Measurements from ENCODE around the gene OR2A25. TPM values are rescaled to one million over a fixed set of nuclear protein-coding genes. Genes with fewer than 3 reads are reported as not detected.

OR2A25 gene
- polyA plus RNA-seq, 6 donors from 2014 or later, result not detected

- H3K4me1 Mint-ChIP-seq, result no peaks in the 10 kb centered on the region
- H3K4me3 Mint-ChIP-seq, result no peak overlapping the region
- peaks cover 0 to 11% (median 4%) of the 10 kb centered on the region in 7 donors for H3K9me3 Mint-ChIP-seq
- no peak overlapping the region for H3K27ac Mint-ChIP-seq
- DNase-seq (no peak), ATAC-seq (ENCODE audit: low read depth in 2 of 2) (no peak)
- peaks cover 12 to 47% (median 24%) of the 10 kb centered on the region in 3 donors for H3K27me3 Mint-ChIP-seq
- H3K36me3 Mint-ChIP-seq, result no peaks in the 10 kb centered on the region
These were observed 29.2 kb downstream of the OR2A25 start for GRCh38 chr7:144098776-144099175.

DNA sequence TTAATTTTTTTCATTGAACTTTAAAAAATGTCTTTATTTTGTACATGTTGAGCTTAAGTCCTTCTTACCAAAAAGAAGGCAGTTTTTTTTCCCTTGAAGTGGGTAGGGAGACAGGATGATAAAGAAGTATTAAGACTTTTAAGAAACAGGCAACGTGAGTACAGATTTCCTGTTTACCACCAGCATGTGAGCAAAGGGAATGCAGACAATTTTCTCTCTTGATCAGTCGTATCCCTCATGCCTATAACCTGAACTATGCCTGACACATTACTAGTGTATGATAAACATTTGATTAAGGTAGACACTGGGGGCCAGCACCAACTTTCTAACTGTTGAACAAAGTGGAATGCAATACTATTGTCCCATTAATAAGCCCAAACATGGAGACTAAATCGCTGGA, 31.0 kb downstream of the OR2A25 start:
- Mint-ChIP-seq H3K4me3 (no peak overlapping the region), H3K9me3 (peaks cover 0 to 2% (median 0%) of the 10 kb centered on the region in 7 donors), H3K27ac (no peak overlapping the region), H3K36me3 (no peaks in the 10 kb centered on the region), H3K4me1 (no peaks in the 10 kb centered on the region), H3K27me3 (peaks cover 13 to 47% (median 25%) of the 10 kb centered on the region in 3 donors)
- no peak for DNase-seq
- no peak for ATAC-seq (ENCODE audit: low read depth in 2 of 2)

- no peak for ATAC-seq (ENCODE audit: low read depth in 2 of 2)
- peaks cover 13 to 39% (median 20%) of the 10 kb centered on the region in 3 donors for H3K27me3 Mint-ChIP-seq
These were observed 32.4 kb downstream of the OR2A25 start for GRCh38 chr7:144102041-144102440.

GRCh38 chr7:144105211-144105610, 35.6 kb downstream of the OR2A25 start:
- H3K36me3 Mint-ChIP-seq, result no peaks in the 10 kb centered on the region
- no peak overlapping the region for H3K27ac Mint-ChIP-seq
- H3K9me3 Mint-ChIP-seq, result peaks cover 0 to 6% (median 0%) of the 10 kb centered on the region in 7 donors
- H3K27me3 Mint-ChIP-seq, result peaks cover 18 to 35% (median 24%) of the 10 kb centered on the region in 3 donors
- H3K4me1 Mint-ChIP-seq, result no peaks in the 10 kb centered on the region
- ATAC-seq (ENCODE audit: low read depth in 2 of 2) (no peak), DNase-seq (no peak)
- no peak overlapping the region for H3K4me3 Mint-ChIP-seq

More at GRCh38 chr7:144102041-144102440, 32.4 kb downstream of the OR2A25 start:
- no peaks in the 10 kb centered on the region for H3K36me3 Mint-ChIP-seq
- peaks cover 0 to 2% (median 0%) of the 10 kb centered on the region in 7 donors for H3K9me3 Mint-ChIP-seq
- H3K27ac Mint-ChIP-seq, result no peak overlapping the region
- no peaks in the 10 kb centered on the region for H3K4me1 Mint-ChIP-seq
- H3K4me3 Mint-ChIP-seq, result no peak overlapping the region
- no peak for DNase-seq

GRCh38 chr7:144109283-144109682, 39.7 kb downstream of the OR2A25 start, which contains the start of gene OR2A2:
Gene OR2A2 (plus strand): TSS chr7:144109583. CDS start chr7:144109583, 0 bp downstream.
- H3K4me3 Mint-ChIP-seq, result no peak within 1 kb of the TSS
- peaks cover 0 to 6% (median 0%) of the 10 kb centered on the region in 7 donors for H3K9me3 Mint-ChIP-seq
- no peak for ATAC-seq (ENCODE audit: low read depth in 2 of 2)
- no peak for DNase-seq
- H3K36me3 Mint-ChIP-seq, result no peaks in the 10 kb centered on the region
- H3K27me3 Mint-ChIP-seq, result peaks cover 17 to 36% (median 18%) of the 10 kb centered on the region in 3 donors
- no peaks in the 10 kb centered on the region for H3K4me1 Mint-ChIP-seq
- peak within 1 kb of the TSS in 1 of 6 donors; percentile 58 for H3K27ac Mint-ChIP-seq

GRCh38 chr7:144110272-144110671, 40.7 kb downstream of the OR2A25 start:
- no peaks in the 10 kb centered on the region for H3K4me1 Mint-ChIP-seq
- no peak for ATAC-seq (ENCODE audit: low read depth in 2 of 2)
- peaks cover 17 to 36% (median 18%) of the 10 kb centered on the region in 3 donors for H3K27me3 Mint-ChIP-seq
- DNase-seq, result no peak
- no peak overlapping the region for H3K27ac Mint-ChIP-seq
- H3K36me3 Mint-ChIP-seq, result no peaks in the 10 kb centered on the region
- H3K9me3 Mint-ChIP-seq, result peaks cover 0 to 6% (median 0%) of the 10 kb centered on the region in 7 donors
- H3K4me3 Mint-ChIP-seq, result no peak overlapping the region

GRCh38 chr7:144113651-144114050, 44.0 kb downstream of the OR2A25 start:
- Mint-ChIP-seq H3K36me3 (no peaks in the 10 kb centered on the region), H3K4me1 (no peaks in the 10 kb centered on the region), H3K4me3 (no peak overlapping the region), H3K27ac (no peak overlapping the region), H3K27me3 (peaks cover 13 to 32% (median 17%) of the 10 kb centered on the region in 3 donors), H3K9me3 (no peaks in the 10 kb centered on the region)
- DNase-seq (no peak), ATAC-seq (ENCODE audit: low read depth in 2 of 2) (no peak)

DNA sequence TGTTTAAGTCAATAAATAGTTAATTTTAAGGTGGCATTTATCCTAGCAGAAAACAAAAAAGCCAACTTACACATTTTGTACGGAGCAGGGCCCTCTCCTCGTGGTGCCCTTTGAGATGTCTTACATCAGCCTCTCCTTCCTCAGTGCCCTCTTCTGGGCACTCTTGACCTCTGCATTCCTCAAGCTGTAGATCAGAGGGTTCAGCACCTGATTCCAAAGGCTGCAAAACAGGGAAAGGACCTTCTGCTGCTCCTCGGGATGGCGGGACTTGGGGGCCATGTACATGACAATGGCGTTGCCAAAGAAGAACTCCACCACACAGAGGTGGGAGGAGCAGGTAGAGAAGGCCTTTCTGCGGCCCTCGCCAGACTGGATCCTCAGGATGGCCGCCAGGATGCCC, 48.7 kb downstream of the OR2A25 start:
- H3K27ac Mint-ChIP-seq, result no peak overlapping the region
- no peak overlapping the region for H3K4me3 Mint-ChIP-seq
- DNase-seq (no peak), ATAC-seq (ENCODE audit: low read depth in 2 of 2) (no peak)
- peaks cover 7 to 30% (median 21%) of the 10 kb centered on the region in 3 donors for H3K27me3 Mint-ChIP-seq
- H3K4me1 Mint-ChIP-seq, result no peaks in the 10 kb centered on the region
- no peaks in the 10 kb centered on the region for H3K36me3 Mint-ChIP-seq
- H3K9me3 Mint-ChIP-seq, result peaks cover 0 to 2% (median 0%) of the 10 kb centered on the region in 7 donors

- Mint-ChIP-seq H3K27ac (no peak within 1 kb of the TSS), H3K27me3 (peaks cover 9 to 25% (median 18%) of the 10 kb centered on the region in 3 donors), H3K4me1 (no peaks in the 10 kb centered on the region), H3K9me3 (peaks cover 0 to 2% (median 0%) of the 10 kb centered on the region in 7 donors), H3K4me3 (no peak within 1 kb of the TSS), H3K36me3 (no peaks in the 10 kb centered on the region)
- DNase-seq (no peak), ATAC-seq (ENCODE audit: low read depth in 2 of 2) (no peak)
These were observed 53.3 kb downstream of the OR2A25 start, which contains the start of gene OR2A14 for GRCh38 chr7:144122876-144123275. Gene OR2A14 (plus strand): TSS chr7:144123176. CDS start chr7:144129113, 5,937 bp downstream.

Other genes with a start within 250 kb of the OR2A25 start
- 10 to 100 TPM in 1 of 6 donors, 1 to 10 TPM in 5; 6.3 to 16.9 (median 8.5) TPM for gene TCAF1, start 167.6 kb upstream of the OR2A25 start, polyA plus RNA-seq (ENCODE audit: low read depth in 6 of 6)
- gene OR2F2, start 134.6 kb upstream of the OR2A25 start, polyA plus RNA-seq (ENCODE audit: low read depth in 6 of 6), result not detected
- not detected for gene OR2F1, start 115.0 kb upstream of the OR2A25 start, polyA plus RNA-seq (ENCODE audit: low read depth in 6 of 6)
- not detected for gene OR6B1, start 69.5 kb upstream of the OR2A25 start, polyA plus RNA-seq (ENCODE audit: low read depth in 6 of 6)
- not detected for gene OR2A5, start 20.9 kb upstream of the OR2A25 start, polyA plus RNA-seq (ENCODE audit: low read depth in 6 of 6)
- not detected for gene OR2A12, start 16.5 kb downstream of the OR2A25 start, polyA plus RNA-seq (ENCODE audit: low read depth in 6 of 6)
- not detected for gene OR2A2, start 39.8 kb downstream of the OR2A25 start, polyA plus RNA-seq (ENCODE audit: low read depth in 6 of 6)
- gene OR2A14, start 53.4 kb downstream of the OR2A25 start, polyA plus RNA-seq (ENCODE audit: low read depth in 6 of 6), result not detected
- under 1 TPM in 1 of 6 donors, not detected in 5; 0.13 TPM for gene CTAGE4, start 113.7 kb downstream of the OR2A25 start, polyA plus RNA-seq (ENCODE audit: low read depth in 6 of 6)
- gene ARHGEF35, start 126.0 kb downstream of the OR2A25 start, polyA plus RNA-seq (ENCODE audit: low read depth in 6 of 6), result 1 to 10 TPM; 2.8 to 5.7 (median 4.3) TPM
- gene OR2A42, start 169.8 kb downstream of the OR2A25 start, polyA plus RNA-seq (ENCODE audit: low read depth in 6 of 6), result under 1 TPM in 1 of 6 donors, not detected in 5; 0.97 TPM
- 1 to 10 TPM in 2 of 6 donors, under 1 TPM in 3, not detected in 1; 0.47 to 1.4 (median 0.86) TPM for gene OR2A7, start 195.0 kb downstream of the OR2A25 start, polyA plus RNA-seq (ENCODE audit: low read depth in 6 of 6)
- gene CTAGE8, start 199.5 kb downstream of the OR2A25 start, polyA plus RNA-seq (ENCODE audit: low read depth in 6 of 6), result 1 to 10 TPM in 1 of 6 donors, under 1 TPM in 3, not detected in 2; 0.22 to 1.2 (median 0.60) TPM
- 1 to 10 TPM in 1 of 6 donors, under 1 TPM in 1, not detected in 4; 0.21 to 1.5 TPM for gene OR2A1, start 242.6 kb downstream of the OR2A25 start, polyA plus RNA-seq (ENCODE audit: low read depth in 6 of 6)